A673 (cell line): ENCODE data around the gene RPP25L.

ENCODE experiments used
- EZH2 ChIP-seq: fragments of 200-600 bp; sonication (generic); IDR thresholded peaks from 2 replicates; pipeline ENCODE4 v1.6.1; 2017; ENCODE audit warnings: borderline replicate concordance, low read depth, mild to moderate bottlenecking, mixed read lengths, antibody characterized with exemption, low read length; ENCODE audit not compliant: poor library complexity, severe bottlenecking
- TF ChIP-seq, protein P1 (sequence below): fragments of 300-800, 200-600 bp; sonication (generic); conservative IDR thresholded peaks from 2 replicates; pipeline ENCODE4 v1.5.1; 2017; ENCODE audit warnings: low read depth, mild to moderate bottlenecking, antibody characterized with exemption, low read length, moderate library complexity, mixed read lengths

GRCh38 chr9:34620061-34620994 is 8.4 kb upstream of the RPP25L start, which contains the start of gene DCTN3:
- TF ChIP-seq, protein P1, sequence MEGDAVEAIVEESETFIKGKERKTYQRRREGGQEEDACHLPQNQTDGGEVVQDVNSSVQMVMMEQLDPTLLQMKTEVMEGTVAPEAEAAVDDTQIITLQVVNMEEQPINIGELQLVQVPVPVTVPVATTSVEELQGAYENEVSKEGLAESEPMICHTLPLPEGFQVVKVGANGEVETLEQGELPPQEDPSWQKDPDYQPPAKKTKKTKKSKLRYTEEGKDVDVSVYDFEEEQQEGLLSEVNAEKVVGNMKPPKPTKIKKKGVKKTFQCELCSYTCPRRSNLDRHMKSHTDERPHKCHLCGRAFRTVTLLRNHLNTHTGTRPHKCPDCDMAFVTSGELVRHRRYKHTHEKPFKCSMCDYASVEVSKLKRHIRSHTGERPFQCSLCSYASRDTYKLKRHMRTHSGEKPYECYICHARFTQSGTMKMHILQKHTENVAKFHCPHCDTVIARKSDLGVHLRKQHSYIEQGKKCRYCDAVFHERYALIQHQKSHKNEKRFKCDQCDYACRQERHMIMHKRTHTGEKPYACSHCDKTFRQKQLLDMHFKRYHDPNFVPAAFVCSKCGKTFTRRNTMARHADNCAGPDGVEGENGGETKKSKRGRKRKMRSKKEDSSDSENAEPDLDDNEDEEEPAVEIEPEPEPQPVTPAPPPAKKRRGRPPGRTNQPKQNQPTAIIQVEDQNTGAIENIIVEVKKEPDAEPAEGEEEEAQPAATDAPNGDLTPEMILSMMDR = no peak
- no peak for TF ChIP-seq EZH2
